GM12865 (cell line): Measurements from ENCODE around the gene SIGLEC9.

Source experiments
- DNase-seq: peaks from one replicate; pipeline ENCODE4 v3.0.0; 2010; ENCODE audit warnings: low read depth
- H3K4me3 ChIP-seq: 2 replicates; pipeline ENCODE4 v1.5.1; 2011; ENCODE audit warnings: mild to moderate bottlenecking, low read depth, low read length, control low read depth
- TF ChIP-seq, protein P1 (sequence below): IDR thresholded peaks from 2 replicates; pipeline ENCODE4 v1.5.1; 2011; ENCODE audit warnings: low read length, control low read depth, low read depth, inconsistent platforms; ENCODE audit not compliant: insufficient read depth; ENCODE audit errors: missing control alignments

SIGLEC9 gene

DNA sequence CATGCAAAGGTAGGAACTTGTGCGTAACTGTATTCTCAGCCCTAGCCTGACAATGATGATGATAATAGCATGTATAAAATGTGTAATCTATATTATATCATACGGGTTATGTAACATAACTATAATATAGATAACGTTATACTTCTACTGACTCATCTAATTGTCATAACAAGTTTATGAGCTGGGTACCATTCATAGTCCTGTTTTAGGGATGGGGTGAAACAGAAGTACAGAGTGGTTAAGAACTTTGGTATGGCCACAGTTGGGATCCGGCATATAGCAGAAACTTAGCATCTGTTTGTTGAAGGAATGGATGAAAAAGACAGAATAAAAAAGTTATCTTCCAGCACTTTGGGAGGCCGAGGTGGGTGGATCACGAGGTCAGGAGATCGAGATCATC, 21.7 kb upstream of the SIGLEC9 start:
- DNase-seq: no peak
- no peak overlapping the region for H3K4me3 ChIP-seq
- TF ChIP-seq, protein P1, sequence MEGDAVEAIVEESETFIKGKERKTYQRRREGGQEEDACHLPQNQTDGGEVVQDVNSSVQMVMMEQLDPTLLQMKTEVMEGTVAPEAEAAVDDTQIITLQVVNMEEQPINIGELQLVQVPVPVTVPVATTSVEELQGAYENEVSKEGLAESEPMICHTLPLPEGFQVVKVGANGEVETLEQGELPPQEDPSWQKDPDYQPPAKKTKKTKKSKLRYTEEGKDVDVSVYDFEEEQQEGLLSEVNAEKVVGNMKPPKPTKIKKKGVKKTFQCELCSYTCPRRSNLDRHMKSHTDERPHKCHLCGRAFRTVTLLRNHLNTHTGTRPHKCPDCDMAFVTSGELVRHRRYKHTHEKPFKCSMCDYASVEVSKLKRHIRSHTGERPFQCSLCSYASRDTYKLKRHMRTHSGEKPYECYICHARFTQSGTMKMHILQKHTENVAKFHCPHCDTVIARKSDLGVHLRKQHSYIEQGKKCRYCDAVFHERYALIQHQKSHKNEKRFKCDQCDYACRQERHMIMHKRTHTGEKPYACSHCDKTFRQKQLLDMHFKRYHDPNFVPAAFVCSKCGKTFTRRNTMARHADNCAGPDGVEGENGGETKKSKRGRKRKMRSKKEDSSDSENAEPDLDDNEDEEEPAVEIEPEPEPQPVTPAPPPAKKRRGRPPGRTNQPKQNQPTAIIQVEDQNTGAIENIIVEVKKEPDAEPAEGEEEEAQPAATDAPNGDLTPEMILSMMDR: no peak

DNA sequence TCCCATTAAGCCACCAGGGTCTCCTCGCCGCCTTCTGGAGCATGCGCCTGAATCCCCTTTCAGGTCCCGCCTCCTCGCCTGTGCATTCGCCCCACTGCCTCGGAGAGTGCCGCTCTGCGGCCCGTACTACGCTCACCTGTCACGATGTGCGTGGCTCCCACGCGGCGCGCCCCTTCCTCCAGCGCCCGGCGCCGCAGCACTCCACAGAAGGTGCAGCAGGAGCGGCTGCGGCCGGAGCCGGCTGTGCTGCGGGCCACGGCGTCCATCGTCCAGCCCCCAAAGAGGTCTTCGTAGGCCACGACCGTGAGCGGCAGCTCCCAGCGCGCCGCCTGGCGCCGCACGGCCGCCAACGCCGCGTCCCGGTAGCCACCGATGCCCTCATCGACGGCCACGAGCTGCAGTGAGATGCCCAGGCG, 20.8 kb upstream of the SIGLEC9 start:
- TF ChIP-seq, protein P1: no peak
- no peak overlapping the region for H3K4me3 ChIP-seq
- DNase-seq: no peak

DNA sequence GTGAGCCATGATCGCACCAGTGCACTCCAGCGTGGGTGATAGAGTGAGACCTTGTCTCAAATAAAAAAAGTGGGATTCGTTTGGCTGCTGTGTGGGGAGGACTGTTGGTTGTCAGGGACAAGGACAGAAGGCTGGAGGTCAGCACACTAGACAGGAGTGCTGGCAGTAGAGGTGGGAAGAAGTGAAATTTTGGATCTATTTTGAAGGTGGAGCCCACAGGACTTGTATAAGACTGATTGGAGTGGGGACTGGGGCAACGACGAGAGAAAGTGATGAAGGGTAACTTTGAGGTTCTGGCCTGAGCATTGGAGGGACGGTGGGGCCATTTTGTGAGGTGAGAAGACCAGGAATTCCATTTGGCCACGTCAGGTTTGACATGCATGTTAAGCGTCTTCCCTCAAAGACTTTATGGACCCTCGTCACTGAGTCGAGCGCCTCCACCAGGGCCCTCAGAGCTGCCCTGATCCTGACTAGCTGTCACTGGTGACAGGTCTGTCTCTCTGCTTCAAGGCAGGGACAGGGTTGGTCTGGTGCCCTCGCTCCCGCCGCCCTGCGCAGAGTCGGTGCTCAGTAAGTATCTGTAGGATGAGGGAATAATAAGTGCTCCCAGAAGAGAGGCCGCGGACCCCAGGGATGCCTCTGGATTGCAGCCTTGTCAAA, 17.2 kb upstream of the SIGLEC9 start:
- TF ChIP-seq, protein P1: peak; percentile 8
- peak; percentile 52 for DNase-seq
- H3K4me3 ChIP-seq: peak overlapping the region; percentile 74

DNA sequence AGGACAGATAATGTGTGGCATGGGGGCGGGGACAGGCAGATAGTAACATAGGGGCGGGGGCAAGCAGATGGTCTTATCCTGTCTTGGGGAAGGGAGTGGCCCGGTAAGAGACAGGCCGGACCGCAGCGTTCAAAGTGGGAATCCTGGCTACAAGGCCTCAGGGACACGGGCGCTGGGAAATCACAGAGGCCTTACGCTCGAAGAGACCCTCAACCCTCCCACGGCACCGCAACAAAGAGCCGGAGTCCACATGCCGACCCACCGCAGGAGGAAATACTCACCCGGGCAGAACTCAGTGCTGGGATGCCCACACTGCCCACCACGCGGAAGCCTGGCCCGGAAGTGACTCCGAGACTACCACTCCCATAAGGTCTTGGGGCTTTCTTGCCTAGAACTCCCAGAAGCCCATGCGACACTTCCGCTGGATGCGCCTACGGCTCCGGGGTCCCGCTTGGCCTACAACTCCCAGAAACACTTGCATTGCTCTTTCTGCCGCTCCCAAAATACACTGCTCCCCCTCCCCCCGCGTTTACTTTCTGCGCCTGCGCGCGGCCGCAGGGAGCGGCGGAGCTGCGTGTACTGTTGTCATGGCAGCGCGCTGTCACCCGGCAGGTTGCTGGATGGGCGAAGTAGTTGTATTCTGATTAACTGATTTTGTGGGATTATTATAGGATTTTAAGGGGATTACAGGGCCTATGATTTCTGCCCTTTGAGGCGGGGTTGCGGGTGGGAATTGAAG, 16.5 kb upstream of the SIGLEC9 start, which contains the start of gene CTU1:
Gene CTU1 (minus strand): TSS at position 344 of the 739 bp plus-strand sequence. CDS start 3,840 bp downstream, outside the sequence.
- peak; percentile 99 for DNase-seq
- peak within 1 kb of the TSS; percentile 74 for H3K4me3 ChIP-seq
- TF ChIP-seq, protein P1: no peak

DNA sequence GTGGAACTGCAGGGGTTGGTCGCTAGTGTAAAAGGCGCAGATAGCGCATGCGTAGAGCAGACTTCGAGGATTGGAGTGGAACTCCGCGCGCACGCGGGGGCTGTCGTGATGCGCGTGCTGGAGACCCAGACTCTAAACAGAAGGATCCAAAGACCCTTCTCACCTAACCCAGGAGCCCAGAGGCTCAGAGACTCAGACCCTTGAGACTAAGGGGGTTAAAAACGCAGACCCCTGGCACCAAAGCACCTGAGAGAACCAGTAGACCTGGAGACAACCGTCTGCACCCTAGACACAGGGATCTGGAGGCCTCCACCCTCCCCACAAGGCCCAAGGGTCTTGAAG, 15.9 kb upstream of the SIGLEC9 start:
- no peak for DNase-seq
- TF ChIP-seq, protein P1: no peak

DNA sequence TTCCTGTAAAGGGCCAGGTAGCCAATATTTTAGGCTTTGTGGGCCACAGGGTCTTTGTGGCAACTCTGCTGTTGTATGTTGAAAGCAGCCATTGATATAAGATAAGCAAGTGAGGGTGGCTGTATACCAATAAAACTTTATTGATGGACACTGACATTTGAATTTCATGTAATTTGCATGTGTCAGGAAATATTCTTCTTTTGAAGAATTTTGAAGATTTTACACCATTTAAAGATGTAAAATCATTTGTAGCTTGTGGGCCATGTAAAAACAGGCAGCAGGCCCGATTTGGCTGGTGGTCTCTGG, 14.1 kb upstream of the SIGLEC9 start:
- TF ChIP-seq, protein P1: no peak
- DNase-seq: no peak
- H3K4me3 ChIP-seq: no peak overlapping the region

More for the DNA sequence above, 15.9 kb upstream of the SIGLEC9 start:
- peak overlapping the region; percentile 59 for H3K4me3 ChIP-seq

DNA sequence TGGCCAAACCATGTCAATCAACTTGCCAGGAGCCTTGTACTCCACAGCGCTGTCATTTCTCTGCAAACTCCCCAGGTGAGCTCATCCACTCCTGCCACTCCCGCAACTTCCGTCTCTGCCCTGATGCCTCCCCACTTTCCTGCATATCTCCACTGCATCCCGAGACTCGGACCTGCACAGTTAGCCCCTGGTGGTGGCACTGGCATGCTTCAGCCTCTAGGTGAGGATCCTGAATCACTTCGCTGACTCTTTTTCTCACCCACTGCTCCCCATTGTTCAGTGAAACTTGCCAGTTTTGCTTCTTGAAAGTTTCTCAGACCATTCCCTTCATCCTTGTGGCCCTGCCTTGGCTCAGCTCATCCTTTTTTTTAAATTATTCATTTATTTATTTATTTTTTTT, 13.1 kb upstream of the SIGLEC9 start:
- no peak for DNase-seq
- H3K4me3 ChIP-seq: no peak overlapping the region
- TF ChIP-seq, protein P1: peak; percentile 15
